ENCODE data around the gene TMEM245.
"Not testable (repeated sequence)": the region's sequence is repeated elsewhere in the genome, so short reads cannot be mapped to it uniquely, and the experiment has no call there.

DNA sequence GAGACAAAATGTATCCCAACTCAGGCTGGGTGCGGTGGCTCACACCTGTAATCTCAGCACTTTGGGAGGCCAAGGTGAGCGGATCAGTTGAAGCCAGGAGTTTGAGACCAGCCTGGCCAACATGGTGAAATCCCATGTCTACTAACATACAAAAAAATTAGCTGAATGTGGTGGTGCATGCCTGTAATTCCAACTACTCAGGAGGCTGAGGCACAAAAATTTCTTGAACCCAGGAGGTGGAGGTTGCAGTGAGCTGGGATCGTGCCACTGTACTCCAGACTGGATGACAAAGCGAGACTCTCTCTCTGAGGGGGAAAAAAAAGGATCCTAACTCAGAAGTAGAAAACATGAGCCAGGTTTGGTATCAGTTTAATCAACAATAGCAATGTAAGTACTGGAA lies 66.6 kb downstream of the TMEM245 start:
- TF ChIP-seq, protein P1, sequence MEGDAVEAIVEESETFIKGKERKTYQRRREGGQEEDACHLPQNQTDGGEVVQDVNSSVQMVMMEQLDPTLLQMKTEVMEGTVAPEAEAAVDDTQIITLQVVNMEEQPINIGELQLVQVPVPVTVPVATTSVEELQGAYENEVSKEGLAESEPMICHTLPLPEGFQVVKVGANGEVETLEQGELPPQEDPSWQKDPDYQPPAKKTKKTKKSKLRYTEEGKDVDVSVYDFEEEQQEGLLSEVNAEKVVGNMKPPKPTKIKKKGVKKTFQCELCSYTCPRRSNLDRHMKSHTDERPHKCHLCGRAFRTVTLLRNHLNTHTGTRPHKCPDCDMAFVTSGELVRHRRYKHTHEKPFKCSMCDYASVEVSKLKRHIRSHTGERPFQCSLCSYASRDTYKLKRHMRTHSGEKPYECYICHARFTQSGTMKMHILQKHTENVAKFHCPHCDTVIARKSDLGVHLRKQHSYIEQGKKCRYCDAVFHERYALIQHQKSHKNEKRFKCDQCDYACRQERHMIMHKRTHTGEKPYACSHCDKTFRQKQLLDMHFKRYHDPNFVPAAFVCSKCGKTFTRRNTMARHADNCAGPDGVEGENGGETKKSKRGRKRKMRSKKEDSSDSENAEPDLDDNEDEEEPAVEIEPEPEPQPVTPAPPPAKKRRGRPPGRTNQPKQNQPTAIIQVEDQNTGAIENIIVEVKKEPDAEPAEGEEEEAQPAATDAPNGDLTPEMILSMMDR (IDR thresholded peaks at IDR 0.05), result not testable (repeated sequence)
- TF ChIP-seq POLR2AphosphoS5, POLR2A (IDR thresholded peaks at IDR 0.05): not testable (repeated sequence)

Measured in sigmoid colon (tissue), 4 donors.